Heart left ventricle (tissue), 13 donors: Measurements from ENCODE around the gene DENND1B.

ENCODE experiments used
- POLR2A ChIP-seq, 2 donors: fragments of 450-650 bp; IDR thresholded peaks; one replicate each; pipeline ENCODE4 v1.6.1; 2017; ENCODE audit warnings: antibody characterized with exemption in 2 of 2, mild to moderate bottlenecking in 2 of 2, moderate library complexity in 2 of 2
- TF ChIP-seq, protein P1 (sequence below), 12 donors: fragments of 200-600 bp; sonication (generic) in 4 of 12; IDR thresholded peaks; one replicate each; pipeline versions ENCODE4 v1.5.0 to v1.8.0; 2018 to 2022; ENCODE audit warnings: antibody characterized with exemption in 12 of 12, mild to moderate bottlenecking in 5 of 12
- donor health status: ischemic (EF 13 %, LVEDD 7.1; RV severe dilation, severe dysfunction).
- donor health status: DM: no; HTN: yes; CAD: no.
- donor health status: DM: no; HTN: no; CAD: no.
- donor health status: ischemic (EF 25% LVEDD 6.9; RV normal size, moderate dysfunction).
- donor health status: ischemic (EF 25% LVEDD 5.7; RV mildly dilated, moderate dysfunction).
- donor health status: ischemic (EF 35%, LVEDD 5.7; RV mildly dilated, moderate dysfunction).
- donor health status: nonischemic (EF 11% LVEDD 7.7; RV severe dilation, severe dysfunction).
- donor health status: DM: yes; HTN: yes; CAD: no.
- donor health status: PGD.
- donor health status: ischemic (EF 29% LVEDD 5.4; RV normal size, mild dysfunction).
- donor health status: nonischemic (EF 23%, LVEDD 6.1; RV moderate dilation, normal function).

DNA sequence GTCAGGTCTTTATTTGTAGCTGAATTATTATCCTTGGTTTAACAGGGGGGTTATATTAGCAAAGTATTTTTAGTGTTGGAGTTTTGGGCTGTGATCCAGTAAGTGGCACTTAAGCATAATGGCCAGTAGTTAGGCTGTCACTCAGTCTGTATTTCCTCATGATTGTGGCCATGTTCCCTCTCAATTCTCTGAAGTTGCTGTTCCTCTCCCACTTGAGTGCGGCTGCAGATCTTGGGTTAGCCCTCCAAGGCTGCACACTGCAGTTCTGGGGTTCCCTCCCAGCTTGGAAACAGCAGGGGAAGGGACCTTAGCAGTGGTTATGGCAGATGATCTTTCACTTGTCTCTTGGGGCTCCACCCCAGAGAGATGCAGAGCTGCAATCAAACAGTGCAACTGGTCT is 23.2 kb upstream of the DENND1B start:
- TF ChIP-seq, protein P1, sequence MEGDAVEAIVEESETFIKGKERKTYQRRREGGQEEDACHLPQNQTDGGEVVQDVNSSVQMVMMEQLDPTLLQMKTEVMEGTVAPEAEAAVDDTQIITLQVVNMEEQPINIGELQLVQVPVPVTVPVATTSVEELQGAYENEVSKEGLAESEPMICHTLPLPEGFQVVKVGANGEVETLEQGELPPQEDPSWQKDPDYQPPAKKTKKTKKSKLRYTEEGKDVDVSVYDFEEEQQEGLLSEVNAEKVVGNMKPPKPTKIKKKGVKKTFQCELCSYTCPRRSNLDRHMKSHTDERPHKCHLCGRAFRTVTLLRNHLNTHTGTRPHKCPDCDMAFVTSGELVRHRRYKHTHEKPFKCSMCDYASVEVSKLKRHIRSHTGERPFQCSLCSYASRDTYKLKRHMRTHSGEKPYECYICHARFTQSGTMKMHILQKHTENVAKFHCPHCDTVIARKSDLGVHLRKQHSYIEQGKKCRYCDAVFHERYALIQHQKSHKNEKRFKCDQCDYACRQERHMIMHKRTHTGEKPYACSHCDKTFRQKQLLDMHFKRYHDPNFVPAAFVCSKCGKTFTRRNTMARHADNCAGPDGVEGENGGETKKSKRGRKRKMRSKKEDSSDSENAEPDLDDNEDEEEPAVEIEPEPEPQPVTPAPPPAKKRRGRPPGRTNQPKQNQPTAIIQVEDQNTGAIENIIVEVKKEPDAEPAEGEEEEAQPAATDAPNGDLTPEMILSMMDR (IDR thresholded peaks at IDR 0.05) = no peak
- TF ChIP-seq POLR2A (IDR thresholded peaks at IDR 0.05) = no peak
